NCI-H2227 treated with DMSO at 0.1 percent for 48 hours (cell line): Measurements from ENCODE around the gene LIMK2.

Experiments
- DNase-seq: peaks from one replicate; lab custom pipeline; 2025; lab: John Stamatoyannopoulos, UW

Gene LIMK2

DNA sequence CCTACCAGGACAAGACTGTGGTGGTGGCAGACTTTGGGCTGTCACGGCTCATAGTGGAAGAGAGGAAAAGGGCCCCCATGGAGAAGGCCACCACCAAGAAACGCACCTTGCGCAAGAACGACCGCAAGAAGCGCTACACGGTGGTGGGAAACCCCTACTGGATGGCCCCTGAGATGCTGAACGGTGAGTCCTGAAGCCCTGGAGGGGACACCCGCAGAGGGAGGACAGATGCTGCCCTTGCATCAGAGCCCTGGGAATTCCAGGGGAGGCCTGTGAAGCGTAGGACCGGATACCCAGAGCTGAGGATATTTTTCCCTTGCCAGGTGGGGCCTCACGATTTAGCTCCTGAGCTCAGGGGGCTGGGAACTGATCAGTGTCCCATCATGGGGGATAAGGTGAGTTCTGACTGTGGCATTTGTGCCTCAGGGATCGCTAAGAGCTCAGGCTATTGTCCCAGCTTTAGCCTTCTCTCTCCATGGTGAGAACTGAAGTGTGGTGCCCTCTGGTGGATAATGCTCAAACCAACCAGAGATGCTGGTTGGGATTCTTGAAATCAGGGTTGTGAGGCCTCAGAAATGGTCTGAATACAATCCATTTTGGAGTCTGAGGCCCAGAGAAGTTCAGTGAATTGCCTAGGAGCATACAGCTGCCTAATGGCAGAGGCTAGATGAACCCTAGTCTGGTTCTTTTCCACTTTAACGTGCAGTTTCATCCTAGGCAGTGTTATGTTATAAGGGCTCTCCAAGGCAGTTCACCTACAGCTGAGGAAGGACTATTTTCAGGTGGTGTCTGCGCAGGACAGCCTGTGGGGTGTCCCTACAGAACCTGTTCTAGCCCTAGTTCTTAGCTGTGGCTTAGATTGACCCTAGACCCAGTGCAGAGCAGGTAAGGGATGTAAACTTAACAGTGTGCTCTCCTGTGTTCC, 60.7 kb downstream of the LIMK2 start:
- peak; percentile 2 for DNase-seq

DNA sequence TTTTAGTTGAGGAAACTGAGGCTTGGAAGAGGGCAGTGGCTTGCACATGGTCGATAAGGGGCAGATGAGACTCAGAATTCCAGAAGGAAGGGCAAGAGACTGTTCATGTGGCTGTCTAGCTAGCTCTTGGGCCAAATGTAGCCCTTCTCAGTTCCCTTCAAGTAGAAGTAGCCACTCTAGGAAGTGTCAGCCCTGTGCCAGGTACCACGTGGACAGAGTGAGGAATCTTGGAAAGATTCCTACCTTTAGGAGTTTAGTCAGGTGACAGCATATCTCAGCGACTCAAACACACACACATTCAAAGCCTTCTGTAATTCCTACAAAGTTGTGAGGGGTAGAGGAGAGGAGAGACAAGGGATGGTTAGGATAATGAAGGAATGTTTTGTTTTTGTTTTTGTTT, 61.9 kb downstream of the LIMK2 start:
- DNase-seq = no peak

DNA sequence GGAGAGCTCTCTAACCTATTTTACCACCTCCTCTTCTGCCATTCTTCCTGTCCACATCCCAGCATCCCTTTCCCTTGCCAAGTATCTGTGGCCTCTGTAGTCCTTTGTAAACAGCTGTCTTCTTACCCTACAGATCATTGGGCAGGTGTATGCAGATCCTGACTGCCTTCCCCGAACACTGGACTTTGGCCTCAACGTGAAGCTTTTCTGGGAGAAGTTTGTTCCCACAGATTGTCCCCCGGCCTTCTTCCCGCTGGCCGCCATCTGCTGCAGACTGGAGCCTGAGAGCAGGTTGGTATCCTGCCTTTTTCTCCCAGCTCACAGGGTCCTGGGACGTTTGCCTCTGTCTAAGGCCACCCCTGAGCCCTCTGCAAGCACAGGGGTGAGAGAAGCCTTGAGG, 62.9 kb downstream of the LIMK2 start:
- no peak for DNase-seq

DNA sequence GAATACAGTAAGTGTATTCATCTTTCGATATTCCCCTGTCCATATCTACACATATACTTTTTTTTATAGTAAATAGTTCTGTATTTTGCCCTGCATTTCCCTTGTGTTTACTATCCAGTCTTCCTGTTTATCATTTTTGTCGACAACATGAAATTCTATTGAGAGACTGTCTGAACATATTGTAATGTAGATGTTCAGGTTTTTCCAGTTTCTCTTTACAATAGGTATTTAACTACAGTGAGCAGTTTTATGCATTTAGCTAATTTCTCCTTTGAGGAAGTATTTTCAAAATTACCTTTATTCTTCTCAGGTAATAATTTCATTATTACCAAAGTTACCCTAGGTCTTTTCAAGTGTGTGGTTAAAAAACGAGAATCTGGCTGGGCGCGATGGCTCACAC, 63.5 kb downstream of the LIMK2 start:
- no peak for DNase-seq

DNA sequence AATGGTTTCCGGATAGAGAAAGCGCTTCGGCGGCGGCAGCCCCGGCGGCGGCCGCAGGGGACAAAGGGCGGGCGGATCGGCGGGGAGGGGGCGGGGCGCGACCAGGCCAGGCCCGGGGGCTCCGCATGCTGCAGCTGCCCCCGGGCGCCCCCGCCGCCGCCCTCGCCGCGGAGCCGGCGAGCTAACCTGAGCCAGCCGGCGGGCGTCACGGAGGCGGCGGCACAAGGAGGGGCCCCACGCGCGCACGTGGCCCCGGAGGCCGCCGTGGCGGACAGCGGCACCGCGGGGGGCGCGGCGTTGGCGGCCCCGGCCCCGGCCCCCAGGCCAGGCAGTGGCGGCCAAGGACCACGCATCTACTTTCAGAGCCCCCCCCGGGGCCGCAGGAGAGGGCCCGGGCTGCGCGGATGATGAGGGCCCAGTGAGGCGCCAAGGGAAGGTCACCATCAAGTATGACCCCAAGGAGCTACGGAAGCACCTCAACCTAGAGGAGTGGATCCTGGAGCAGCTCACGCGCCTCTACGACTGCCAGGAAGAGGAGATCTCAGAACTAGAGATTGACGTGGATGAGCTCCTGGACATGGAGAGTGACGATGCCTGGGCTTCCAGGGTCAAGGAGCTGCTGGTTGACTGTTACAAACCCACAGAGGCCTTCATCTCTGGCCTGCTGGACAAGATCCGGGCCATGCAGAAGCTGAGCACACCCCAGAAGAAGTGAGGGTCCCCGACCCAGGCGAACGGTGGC, 64.5 kb downstream of the LIMK2 start:
- no peak for DNase-seq

DNA sequence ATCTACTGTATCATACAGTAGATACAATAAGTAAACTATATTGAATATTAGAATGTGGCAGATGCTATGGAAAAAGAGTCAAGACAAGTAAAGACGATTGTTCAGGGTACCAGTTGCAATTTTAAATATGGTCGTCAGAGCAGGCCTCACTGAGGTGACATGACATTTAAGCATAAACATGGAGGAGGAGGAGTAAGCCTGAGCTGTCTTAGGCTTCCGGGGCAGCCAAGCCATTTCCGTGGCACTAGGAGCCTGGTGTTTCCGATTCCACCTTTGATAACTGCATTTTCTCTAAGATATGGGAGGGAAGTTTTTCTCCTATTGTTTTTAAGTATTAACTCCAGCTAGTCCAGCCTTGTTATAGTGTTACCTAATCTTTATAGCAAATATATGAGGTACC, 65.6 kb downstream of the LIMK2 start:
- DNase-seq = no peak

DNA sequence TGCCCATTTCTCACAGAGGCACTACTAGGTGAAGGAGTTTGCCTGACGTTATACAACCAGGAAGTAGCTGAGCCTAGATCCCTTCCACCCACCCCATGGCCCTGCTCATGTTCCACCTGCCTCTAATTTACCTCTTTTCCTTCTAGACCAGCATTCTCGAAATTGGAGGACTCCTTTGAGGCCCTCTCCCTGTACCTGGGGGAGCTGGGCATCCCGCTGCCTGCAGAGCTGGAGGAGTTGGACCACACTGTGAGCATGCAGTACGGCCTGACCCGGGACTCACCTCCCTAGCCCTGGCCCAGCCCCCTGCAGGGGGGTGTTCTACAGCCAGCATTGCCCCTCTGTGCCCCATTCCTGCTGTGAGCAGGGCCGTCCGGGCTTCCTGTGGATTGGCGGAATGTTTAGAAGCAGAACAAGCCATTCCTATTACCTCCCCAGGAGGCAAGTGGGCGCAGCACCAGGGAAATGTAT, 66.1 kb downstream of the LIMK2 start:
- no peak for DNase-seq

DNA sequence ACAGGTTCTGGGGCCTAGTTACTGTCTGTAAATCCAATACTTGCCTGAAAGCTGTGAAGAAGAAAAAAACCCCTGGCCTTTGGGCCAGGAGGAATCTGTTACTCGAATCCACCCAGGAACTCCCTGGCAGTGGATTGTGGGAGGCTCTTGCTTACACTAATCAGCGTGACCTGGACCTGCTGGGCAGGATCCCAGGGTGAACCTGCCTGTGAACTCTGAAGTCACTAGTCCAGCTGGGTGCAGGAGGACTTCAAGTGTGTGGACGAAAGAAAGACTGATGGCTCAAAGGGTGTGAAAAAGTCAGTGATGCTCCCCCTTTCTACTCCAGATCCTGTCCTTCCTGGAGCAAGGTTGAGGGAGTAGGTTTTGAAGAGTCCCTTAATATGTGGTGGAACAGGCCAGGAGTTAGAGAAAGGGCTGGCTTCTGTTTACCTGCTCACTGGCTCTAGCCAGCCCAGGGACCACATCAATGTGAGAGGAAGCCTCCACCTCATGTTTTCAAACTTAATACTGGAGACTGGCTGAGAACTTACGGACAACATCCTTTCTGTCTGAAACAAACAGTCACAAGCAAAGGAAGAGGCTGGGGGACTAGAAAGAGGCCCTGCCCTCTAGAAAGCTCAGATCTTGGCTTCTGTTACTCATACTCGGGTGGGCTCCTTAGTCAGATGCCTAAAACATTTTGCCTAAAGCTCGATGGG, 66.7 kb downstream of the LIMK2 start:
- DNase-seq = no peak

DNA sequence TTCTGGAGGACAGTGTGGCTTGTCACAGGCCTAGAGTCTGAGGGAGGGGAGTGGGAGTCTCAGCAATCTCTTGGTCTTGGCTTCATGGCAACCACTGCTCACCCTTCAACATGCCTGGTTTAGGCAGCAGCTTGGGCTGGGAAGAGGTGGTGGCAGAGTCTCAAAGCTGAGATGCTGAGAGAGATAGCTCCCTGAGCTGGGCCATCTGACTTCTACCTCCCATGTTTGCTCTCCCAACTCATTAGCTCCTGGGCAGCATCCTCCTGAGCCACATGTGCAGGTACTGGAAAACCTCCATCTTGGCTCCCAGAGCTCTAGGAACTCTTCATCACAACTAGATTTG, 67.2 kb downstream of the LIMK2 start:
- no peak for DNase-seq

DNA sequence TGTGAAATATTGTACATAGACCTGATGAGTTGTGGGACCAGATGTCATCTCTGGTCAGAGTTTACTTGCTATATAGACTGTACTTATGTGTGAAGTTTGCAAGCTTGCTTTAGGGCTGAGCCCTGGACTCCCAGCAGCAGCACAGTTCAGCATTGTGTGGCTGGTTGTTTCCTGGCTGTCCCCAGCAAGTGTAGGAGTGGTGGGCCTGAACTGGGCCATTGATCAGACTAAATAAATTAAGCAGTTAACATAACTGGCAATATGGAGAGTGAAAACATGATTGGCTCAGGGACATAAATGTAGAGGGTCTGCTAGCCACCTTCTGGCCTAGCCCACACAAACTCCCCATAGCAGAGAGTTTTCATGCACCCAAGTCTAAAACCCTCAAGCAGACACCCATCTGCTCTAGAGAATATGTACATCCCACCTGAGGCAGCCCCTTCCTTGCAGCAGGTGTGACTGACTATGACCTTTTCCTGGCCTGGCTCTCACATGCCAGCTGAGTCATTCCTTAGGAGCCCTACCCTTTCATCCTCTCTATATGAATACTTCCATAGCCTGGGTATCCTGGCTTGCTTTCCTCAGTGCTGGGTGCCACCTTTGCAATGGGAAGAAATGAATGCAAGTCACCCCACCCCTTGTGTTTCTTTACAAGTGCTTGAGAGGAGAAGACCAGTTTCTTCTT, 67.9 kb downstream of the LIMK2 start:
- DNase-seq = no peak

DNA sequence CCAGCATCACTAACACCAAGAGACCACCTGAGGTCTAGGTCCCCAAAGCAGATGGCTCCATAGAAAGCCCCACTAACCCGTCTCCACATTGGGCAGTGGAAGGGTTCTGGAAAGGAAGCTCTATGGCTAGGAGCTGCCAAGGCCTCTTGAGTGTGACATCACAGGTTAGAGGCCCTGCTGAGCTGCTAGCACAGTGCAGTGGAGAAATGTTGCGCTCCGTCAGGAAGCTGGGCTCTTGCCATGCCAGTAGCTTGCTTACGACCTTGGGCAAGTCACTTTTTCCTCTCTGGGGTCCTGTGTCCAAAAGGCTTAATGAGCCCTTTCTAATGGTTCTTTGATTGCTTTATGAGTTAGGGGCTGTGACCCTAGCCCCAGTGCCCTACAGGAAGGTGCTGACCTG, 69.6 kb downstream of the LIMK2 start:
- no peak for DNase-seq

DNA sequence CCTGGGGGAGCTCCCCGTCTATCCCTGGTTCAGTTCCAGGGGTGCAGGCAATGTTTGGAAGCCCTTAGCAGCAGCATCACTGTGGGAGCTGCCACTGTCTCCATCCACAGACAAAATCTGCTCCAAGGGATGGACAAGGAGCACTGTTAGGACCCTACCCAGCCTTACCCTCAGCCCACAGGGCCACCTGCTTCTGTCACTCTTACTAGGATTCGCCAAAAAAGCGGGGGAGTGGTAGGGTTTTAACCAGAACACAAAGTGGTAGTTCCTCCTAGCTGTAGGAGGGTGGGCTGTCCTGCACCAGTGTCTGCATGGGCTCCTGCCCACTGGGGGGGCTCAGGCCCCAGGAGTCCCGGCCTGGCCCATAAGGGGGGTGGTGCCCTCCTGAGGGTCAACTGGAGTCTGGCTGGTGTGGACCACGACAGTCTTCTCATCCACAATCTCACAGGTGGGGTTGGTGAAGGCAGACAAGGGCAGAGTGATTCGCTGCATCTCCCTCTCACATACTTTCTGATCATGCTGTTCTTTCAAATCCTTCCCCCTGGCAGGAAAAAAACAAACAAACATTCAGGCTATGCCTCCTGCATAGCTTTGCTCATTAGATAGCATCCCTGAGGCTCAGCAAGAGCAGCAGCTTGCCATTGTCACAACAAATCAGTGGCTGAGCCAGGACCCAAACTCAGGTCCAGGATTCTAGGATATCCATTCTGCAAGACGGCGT, 70.8 kb downstream of the LIMK2 start:
- DNase-seq = no peak

DNA sequence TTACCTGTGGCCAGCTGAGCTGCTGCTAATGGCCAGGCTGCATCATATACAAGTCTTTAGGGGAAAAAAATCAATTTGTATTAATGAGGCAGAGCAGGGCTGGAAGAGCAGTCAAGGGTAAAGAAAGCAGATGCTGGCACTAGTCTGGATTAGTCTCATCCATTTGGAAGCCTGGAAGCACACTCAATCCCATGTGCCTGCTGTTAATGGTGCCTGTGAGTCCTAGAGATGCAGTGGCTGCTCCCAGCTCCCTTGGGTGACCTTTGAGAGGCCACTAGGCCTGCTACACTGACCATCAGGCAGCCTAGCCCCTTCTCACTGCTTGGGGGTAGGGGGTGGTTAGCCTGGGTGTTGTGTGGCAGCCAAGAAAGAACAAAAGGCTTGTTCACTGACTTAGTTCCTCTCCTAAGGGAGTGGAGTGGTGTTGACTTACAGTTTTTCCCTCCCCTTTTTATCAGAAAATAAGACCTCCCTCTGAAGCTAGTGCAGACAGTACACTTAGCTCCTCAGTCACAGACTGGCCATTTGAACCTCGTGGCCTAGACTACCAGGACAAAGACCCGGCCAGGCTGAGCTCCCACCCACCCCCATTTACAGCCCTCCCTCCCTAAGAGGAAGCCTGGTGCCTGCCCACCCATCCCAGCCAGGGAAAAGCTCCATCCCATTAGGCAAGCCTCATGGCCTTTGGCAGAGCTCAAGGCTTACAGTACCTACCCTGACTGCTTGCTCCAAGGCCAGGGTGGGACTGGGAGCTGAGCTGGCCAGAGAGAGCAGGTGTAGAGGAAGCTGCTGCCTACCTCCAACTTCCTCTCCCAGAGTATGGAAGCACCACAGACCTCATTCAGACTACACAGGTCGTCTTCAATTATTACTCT, 72.4 kb downstream of the LIMK2 start:
- DNase-seq = no peak

DNA sequence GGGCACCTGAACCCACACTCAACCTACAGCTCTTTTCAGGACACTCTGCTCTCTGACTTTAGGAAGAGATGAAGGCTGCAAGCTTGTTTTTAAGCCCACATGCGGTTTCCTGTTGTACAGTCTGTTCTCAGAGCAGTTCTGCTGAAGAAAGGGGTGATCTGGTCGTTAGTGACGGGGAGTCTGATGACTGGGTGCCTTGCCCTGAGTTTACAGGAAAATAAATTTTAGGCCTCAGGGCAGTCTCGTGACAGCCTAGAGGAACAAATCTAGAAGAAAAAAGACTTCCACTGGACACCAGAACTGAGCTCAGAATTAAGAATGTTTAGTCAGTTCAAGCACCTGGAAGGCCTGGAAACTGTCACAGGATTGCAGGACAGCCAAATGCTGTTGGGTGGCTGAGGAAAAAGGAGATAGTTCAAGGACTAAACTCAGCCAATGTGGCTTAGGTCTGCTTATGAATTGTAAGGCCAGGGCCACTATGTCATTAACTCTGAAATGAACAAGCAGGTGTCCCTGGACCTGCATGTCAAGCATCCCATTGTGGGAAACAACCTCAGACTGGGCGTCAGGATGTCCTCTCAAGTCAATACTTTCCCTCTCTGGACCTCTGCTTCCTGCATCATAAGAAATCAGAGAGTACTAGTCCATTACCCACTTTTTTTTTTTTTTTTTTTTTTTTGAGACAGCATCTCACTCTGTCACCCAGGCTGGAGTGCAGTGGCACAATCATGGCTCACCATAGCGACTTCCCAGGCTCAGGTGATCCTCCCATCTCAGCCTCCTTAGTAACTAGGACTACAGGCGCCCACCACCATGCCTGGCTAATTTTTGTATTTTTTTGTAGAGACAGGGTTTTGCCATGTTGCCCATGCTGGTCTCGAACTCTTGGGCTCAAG, 74.5 kb downstream of the LIMK2 start:
- DNase-seq = no peak

DNA sequence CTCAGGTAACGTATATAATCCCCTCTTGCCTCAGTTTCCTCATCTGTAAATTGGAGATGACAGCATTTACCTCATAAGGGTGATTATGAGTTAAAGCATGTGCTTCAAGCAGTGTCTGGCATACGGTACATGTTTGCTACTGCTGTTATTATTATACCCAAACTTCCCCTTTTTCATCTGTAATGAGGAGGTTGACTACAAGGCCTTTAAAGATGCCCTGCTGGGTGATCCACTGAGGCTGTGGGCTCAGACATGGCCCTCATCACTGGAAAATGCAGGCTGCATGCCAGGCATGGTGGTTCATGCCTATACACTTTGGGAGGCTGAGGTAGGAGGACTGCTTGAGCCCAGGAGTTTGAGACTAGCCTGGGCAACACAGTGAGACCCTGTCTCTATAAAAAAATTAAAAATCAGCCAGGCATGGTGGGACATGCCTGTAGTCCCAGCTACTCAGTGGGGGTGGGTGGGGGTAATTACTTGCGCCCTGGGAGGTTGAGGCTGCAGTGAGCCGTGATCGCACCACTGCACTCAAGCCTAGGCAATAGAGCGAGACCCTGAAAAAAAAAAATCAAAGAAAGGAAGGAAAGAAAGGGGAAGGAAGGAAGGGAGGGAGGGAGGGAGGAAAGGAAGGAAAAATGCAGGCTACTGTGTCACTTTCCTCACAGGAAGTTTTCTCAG, 75.9 kb downstream of the LIMK2 start:
- no peak for DNase-seq

DNA sequence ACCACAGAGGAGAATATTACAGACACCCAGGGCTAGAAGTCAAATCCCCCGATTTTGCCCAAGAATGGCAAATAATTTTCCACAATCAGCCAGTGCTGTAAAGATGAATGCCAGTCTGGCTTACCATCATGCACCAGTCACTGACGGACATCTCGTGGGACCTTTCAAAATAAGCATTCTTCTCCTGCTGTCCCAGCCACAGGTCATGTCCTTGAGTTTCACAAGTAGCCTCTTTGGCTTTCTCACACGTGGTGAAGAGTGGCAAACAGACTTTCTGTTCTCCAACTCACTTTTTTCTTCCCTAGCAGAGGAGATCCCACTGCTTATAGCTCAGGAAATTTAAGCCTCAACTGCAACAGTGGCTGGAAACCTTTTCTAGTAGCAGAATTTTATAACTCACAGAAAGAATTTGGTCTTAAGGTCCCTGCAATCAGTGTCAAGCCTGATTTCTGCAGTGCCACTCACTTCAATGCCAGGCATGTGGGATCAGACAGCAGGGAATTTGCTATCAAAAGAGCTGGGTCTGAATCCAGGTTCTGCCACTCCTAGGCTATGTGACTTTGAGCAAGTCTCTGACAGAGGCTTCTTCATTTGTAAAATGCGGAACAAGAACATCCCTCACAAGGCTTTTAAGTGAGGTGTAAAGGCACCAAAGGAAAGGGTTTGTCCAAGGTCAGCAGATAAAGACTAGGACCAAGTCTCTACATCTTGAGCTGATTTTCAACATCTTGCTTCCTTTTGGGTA, 76.6 kb downstream of the LIMK2 start:
- DNase-seq = no peak

DNA sequence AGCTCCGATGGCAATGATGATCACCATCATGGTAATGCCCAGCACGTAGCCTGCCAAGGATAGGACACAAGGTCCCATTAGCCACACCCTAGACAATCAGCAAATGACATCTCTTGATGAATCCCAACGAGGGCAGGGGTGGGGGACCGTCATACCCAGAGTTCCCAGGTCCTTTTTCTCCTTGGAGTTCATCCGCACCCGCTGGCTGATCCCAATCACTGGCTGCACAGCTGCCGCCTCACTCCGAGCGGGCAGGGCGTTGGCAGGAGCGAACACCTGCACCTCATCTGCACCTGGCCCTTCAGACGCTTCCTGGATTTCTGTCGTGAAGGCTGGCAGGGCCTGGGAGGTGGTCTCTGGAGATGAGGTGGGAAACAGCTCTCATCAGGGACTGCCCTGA, 77.2 kb downstream of the LIMK2 start:
- DNase-seq = no peak
